Esophagus muscularis mucosa (tissue), 4 donors: ENCODE measurements around the gene USP9X.

Experiments used
- CTCF ChIP-seq, 3 experiments: fragments of 200-600 bp in 2 of 3; fragments of 450-650 bp in 1 of 3; sonication (generic) in 2 of 3; IDR thresholded peaks; one replicate each; pipeline ENCODE4 v1.5.1; 2017 to 2019; ENCODE audit warnings: antibody characterized with exemption in 3 of 3, mild to moderate bottlenecking in 2 of 3, moderate library complexity in 1 of 3
- EP300 ChIP-seq: sonication (generic); formaldehyde crosslinking; IDR thresholded peaks from one replicate; pipeline ENCODE4 v1.6.1; 2017; ENCODE audit warnings: antibody characterized with exemption
- POLR2A ChIP-seq: fragments of 450-650 bp; IDR thresholded peaks from one replicate; pipeline ENCODE4 v1.6.1; 2017; ENCODE audit warnings: antibody characterized with exemption, moderate library complexity, mild to moderate bottlenecking, low read depth
- POLR2AphosphoS5 ChIP-seq, 2 donors: sonication (generic); formaldehyde crosslinking; IDR thresholded peaks; one replicate each; pipeline ENCODE4 v1.6.1; 2017; ENCODE audit warnings: antibody characterized with exemption in 2 of 2

- TF ChIP-seq CTCF (IDR thresholded peaks at IDR 0.05) (no peak), POLR2AphosphoS5 (IDR thresholded peaks at IDR 0.05) (no peak), EP300 (no peak), POLR2A (no peak)
Observed at GRCh38 chrX:41100819-41101218, 15.6 kb downstream of the USP9X start.
